HEK293 (cell line): ENCODE results near the gene RIPK3.

Experiments used
- CTCF ChIA-PET: fragments of 350-600 bp; formaldehyde crosslinking; extraction: SDS; loops from one replicate; lab custom pipeline; 2021; ENCODE audit warnings: antibody characterized with exemption; lab: Yijun Ruan, JAX
- POLR2A ChIA-PET: fragments of 300-600 bp; formaldehyde crosslinking; extraction: SDS; loops from one replicate; lab custom pipeline; 2020; ENCODE audit warnings: antibody characterized with exemption, inconsistent platforms; lab: Yijun Ruan, JAX
- H3K27ac ChIP-seq: fragments of 200-500 bp; sonication (Bioruptor generic); 2 replicates; pipeline ENCODE4 v1.5.1; 2014; ENCODE audit warnings: low read depth, low read length, control low read depth, inconsistent platforms; ENCODE audit errors: extremely low read depth
- H3K36me3 ChIP-seq, 2 experiments: fragments of 200-500 bp in 1 of 2; sonication (Bioruptor generic) in 1 of 2; 1 replicate in 1 of 2; 2 replicates in 1 of 2; pipeline ENCODE4 v1.5.1; 2014 to 2017; ENCODE audit warnings: inconsistent platforms in 2 of 2, low read length in 2 of 2; ENCODE audit not compliant: control insufficient read depth in 2 of 2, insufficient read depth in 1 of 2
- H3K4me1 ChIP-seq: fragments of 200-500 bp; sonication (Bioruptor generic); 2 replicates; pipeline ENCODE4 v1.5.1; 2014; ENCODE audit warnings: mild to moderate bottlenecking, low read length, inconsistent platforms; ENCODE audit not compliant: control insufficient read depth, insufficient read depth
- H3K4me3 ChIP-seq: 2 replicates; pipeline ENCODE4 v1.5.1; 2011; ENCODE audit warnings: low read depth, mild to moderate bottlenecking, control low read depth, low read length, moderate library complexity
- H3K9me3 ChIP-seq: fragments of 200-500 bp; sonication (Bioruptor generic); 2 replicates; pipeline ENCODE4 v1.5.1; 2014; ENCODE audit warnings: low read depth, low read length, inconsistent platforms; ENCODE audit not compliant: control insufficient read depth, insufficient read depth
- BCL11B ChIP-seq: fragments of 450-650 bp; formaldehyde crosslinking; IDR thresholded peaks from 2 replicates; pipeline ENCODE4 v1.5.1; 2016; ENCODE audit warnings: low read depth, missing biosample characterization, missing genetic modification characterization
- SP2 ChIP-seq: fragments of 450-650 bp; formaldehyde crosslinking; IDR thresholded peaks from 2 replicates; pipeline ENCODE4 v1.5.1; 2016; ENCODE audit warnings: missing biosample characterization, missing genetic modification characterization
- ZNF155 ChIP-seq: fragments of 450-650 bp; formaldehyde crosslinking; IDR thresholded peaks from 2 replicates; pipeline ENCODE4 v1.5.1; 2016; ENCODE audit warnings: missing biosample characterization, missing genetic modification characterization
- ZNF175 ChIP-seq: fragments of 450-650 bp; formaldehyde crosslinking; IDR thresholded peaks from 2 replicates; pipeline ENCODE4 v1.5.1; 2016; ENCODE audit warnings: missing biosample characterization, missing genetic modification characterization
- ZNF335 ChIP-seq: fragments of 450-650 bp; formaldehyde crosslinking; conservative IDR thresholded peaks from 2 replicates; pipeline ENCODE4 v1.5.1; 2016; ENCODE audit warnings: missing biosample characterization, missing genetic modification characterization
- ZNF341 ChIP-seq: fragments of 450-650 bp; formaldehyde crosslinking; IDR thresholded peaks from 2 replicates; pipeline ENCODE4; 2016; ENCODE audit warnings: low read depth, missing biosample characterization, missing genetic modification characterization
- ZNF350 ChIP-seq: fragments of 450-650 bp; formaldehyde crosslinking; IDR thresholded peaks from 2 replicates; pipeline ENCODE4 v1.5.0; 2017; ENCODE audit warnings: missing biosample characterization, mild to moderate bottlenecking, missing genetic modification characterization
- ZNF394 ChIP-seq: fragments of 450-650 bp; formaldehyde crosslinking; IDR thresholded peaks from 2 replicates; pipeline ENCODE4 v1.5.1; 2016; ENCODE audit warnings: missing biosample characterization, missing genetic modification characterization, mild to moderate bottlenecking, moderate library complexity, borderline replicate concordance
- ZNF624 ChIP-seq: fragments of 450-650 bp; formaldehyde crosslinking; IDR thresholded peaks from 2 replicates; pipeline ENCODE4 v1.5.1; 2017; ENCODE audit warnings: missing biosample characterization, missing genetic modification characterization
- TF ChIP-seq, protein P1 (sequence below): fragments of 450-650 bp; formaldehyde crosslinking; IDR thresholded peaks from 2 replicates; pipeline ENCODE4 v1.5.1; 2016; ENCODE audit warnings: missing biosample characterization, missing genetic modification characterization
- TF ChIP-seq, protein P2 (sequence below): fragments of 450-650 bp; formaldehyde crosslinking; IDR thresholded peaks from 2 replicates; pipeline ENCODE4 v1.5.1; 2016; ENCODE audit warnings: missing biosample characterization, missing genetic modification characterization
- TF ChIP-seq, protein P3 (sequence below): fragments of 450-650 bp; formaldehyde crosslinking; IDR thresholded peaks from 2 replicates; pipeline ENCODE4 v1.5.1; 2016; ENCODE audit warnings: missing biosample characterization, missing genetic modification characterization

Gene RIPK3

DNA sequence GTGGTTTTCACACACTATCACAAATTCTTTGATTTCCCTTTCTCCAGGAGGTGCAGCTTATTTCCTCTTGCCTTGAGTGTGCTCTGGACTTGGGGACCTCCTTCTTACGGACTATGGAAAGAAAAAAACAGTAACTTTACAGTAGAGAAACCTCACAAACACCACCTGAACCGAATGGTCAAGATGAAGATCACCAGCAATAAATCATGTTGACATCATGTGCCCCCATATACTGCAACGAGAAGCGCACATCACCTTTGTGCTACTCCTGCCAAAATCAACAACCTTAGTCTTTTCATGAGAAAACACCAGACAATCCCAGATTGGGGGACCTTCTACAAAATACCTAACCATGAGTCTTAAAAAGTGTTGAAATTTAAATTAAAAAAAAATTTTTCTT is 45.7 kb upstream of the RIPK3 start:
- H3K27ac ChIP-seq = no peak overlapping the region
- no peaks in the 10 kb centered on the region for H3K36me3 ChIP-seq
- POLR2A ChIA-PET = interaction anchor here (0.6 kb wide), 2 partner anchors 13 to 107 kb away, joined by 3 read pairs; no protein-coding TSS in a partner anchor
- no peak for TF ChIP-seq ZNF175 (tag by site-specific recombination)
- H3K4me3 ChIP-seq = no peak overlapping the region
- CTCF ChIA-PET = interaction anchor here (0.6 to 1.5 kb wide), 4 partner anchors 10 to 77 kb away, joined by 3 to 4 read pairs (median 4); partner anchors contain the start of gene CIDEB
- no peaks in the 10 kb centered on the region for H3K9me3 ChIP-seq
- H3K4me1 ChIP-seq = peaks cover 6% of the 10 kb centered on the region

DNA sequence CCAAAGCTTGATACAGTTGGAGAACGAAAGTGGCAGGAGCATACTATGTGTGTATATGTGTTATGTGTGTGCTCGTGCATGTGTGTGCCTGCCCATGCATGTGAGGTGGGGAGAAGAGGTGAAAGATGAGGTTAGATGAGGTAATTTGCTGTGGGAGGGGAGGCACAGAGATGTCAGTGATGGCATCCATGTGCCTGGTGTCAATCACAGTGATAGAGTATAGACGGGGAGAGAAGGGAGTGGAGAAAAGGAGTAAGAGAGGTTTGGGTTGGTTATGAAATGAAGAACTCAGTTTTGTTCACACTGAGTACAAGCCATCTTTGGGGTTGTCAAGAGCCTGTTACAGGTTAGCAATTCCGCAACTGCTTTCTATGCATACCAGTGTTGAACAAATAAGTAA is 44.4 kb upstream of the RIPK3 start:
- Histone ChIP-seq H3K9me3 (no peaks in the 10 kb centered on the region), H3K36me3 (no peaks in the 10 kb centered on the region), H3K27ac (no peak overlapping the region), H3K4me1 (peaks cover 5% of the 10 kb centered on the region), H3K4me3 (no peak overlapping the region)
- TF ChIP-seq, protein P1, sequence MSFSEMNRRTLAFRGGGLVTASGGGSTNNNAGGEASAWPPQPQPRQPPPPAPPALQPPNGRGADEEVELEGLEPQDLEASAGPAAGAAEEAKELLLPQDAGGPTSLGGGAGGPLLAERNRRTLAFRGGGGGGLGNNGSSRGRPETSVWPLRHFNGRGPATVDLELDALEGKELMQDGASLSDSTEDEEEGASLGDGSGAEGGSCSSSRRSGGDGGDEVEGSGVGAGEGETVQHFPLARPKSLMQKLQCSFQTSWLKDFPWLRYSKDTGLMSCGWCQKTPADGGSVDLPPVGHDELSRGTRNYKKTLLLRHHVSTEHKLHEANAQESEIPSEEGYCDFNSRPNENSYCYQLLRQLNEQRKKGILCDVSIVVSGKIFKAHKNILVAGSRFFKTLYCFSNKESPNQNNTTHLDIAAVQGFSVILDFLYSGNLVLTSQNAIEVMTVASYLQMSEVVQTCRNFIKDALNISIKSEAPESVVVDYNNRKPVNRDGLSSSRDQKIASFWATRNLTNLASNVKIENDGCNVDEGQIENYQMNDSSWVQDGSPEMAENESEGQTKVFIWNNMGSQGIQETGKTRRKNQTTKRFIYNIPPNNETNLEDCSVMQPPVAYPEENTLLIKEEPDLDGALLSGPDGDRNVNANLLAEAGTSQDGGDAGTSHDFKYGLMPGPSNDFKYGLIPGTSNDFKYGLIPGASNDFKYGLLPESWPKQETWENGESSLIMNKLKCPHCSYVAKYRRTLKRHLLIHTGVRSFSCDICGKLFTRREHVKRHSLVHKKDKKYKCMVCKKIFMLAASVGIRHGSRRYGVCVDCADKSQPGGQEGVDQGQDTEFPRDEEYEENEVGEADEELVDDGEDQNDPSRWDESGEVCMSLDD (tag by site-specific recombination) = no peak
- TF ChIP-seq, protein P2, sequence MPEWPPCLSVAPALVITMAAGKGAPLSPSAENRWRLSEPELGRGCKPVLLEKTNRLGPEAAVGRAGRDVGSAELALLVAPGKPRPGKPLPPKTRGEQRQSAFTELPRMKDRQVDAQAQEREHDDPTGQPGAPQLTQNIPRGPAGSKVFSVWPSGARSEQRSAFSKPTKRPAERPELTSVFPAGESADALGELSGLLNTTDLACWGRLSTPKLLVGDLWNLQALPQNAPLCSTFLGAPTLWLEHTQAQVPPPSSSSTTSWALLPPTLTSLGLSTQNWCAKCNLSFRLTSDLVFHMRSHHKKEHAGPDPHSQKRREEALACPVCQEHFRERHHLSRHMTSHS = no peak
- TF ChIP-seq ZNF394 (tag by site-specific recombination) = no peak
- ChIA-PET POLR2A (no interaction called here), CTCF (interaction anchor here (0.5 to 1.2 kb wide), 3 partner anchors 9 to 19 kb away, joined by 3 read pairs; no protein-coding TSS in a partner anchor)

DNA sequence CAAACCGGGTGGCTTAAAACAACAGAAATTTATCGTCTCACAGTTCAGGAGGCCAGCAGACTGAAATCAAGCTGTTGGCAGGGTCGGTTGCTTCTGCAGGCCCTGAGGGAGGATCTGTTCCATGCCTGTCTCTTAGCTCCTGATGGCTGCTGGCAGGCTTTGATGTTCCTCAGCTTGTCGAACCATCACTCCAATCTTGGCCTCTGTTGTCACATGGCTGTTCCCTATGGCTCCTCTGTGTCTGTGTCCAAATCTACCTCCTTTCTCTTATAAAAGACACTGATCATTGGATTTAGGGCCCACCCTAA is 42.2 kb upstream of the RIPK3 start:
- peaks cover 7% of the 10 kb centered on the region for H3K4me1 ChIP-seq
- ChIA-PET POLR2A (interaction anchor here (1.9 kb wide), 1 partner anchor 48 kb away, joined by 4 read pairs; the partner anchor contains the start of genes CBLN3 and KHNYN), CTCF (interaction anchor here (0.9 to 1.7 kb wide), 4 partner anchors 17 to 60 kb away, joined by 3 to 10 read pairs (median 4); no protein-coding TSS in a partner anchor)
- no peak overlapping the region for H3K4me3 ChIP-seq
- no peak overlapping the region for H3K27ac ChIP-seq
- no peaks in the 10 kb centered on the region for H3K9me3 ChIP-seq
- H3K36me3 ChIP-seq = peaks cover 0 to 4% of the 10 kb centered on the region in 2 experiments; a peak in 1 of 3 replicates
- TF ChIP-seq ZNF341 (no peak), ZNF350 (tag by site-specific recombination) (no peak), ZNF155 (tag by site-specific recombination) (no peak), BCL11B (no peak), ZNF624 (tag by site-specific recombination) (no peak), ZNF335 (tag by site-specific recombination) (no peak), SP2 (tag by site-specific recombination) (no peak)
- TF ChIP-seq, protein P3, sequence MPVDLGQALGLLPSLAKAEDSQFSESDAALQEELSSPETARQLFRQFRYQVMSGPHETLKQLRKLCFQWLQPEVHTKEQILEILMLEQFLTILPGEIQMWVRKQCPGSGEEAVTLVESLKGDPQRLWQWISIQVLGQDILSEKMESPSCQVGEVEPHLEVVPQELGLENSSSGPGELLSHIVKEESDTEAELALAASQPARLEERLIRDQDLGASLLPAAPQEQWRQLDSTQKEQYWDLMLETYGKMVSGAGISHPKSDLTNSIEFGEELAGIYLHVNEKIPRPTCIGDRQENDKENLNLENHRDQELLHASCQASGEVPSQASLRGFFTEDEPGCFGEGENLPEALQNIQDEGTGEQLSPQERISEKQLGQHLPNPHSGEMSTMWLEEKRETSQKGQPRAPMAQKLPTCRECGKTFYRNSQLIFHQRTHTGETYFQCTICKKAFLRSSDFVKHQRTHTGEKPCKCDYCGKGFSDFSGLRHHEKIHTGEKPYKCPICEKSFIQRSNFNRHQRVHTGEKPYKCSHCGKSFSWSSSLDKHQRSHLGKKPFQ (tag by site-specific recombination) = no peak
- TF ChIP-seq, protein P2 = no peak
